H1 (cell line): ENCODE measurements around the gene UROD. TPM values are rescaled to one million over a fixed set of nuclear protein-coding genes. Genes with fewer than 3 reads are reported as not detected.

ENCODE experiments used
- CTCF ChIA-PET: fragments of 300-600 bp; sonication (Branson Sonifier 250); formaldehyde crosslinking; loops from one replicate; lab custom pipeline; 2021; ENCODE audit not compliant: partially characterized antibody; lab: Charles Lee
- POLR2A ChIA-PET: fragments of 300-600 bp; sonication (Branson Sonifier 250); formaldehyde crosslinking; loops from one replicate; lab custom pipeline; 2021; ENCODE audit warnings: inconsistent platforms; ENCODE audit not compliant: partially characterized antibody; lab: Charles Lee
- DNase-seq, 2 experiments: peaks; one replicate each; pipeline versions ENCODE4 v3.0.0 to v3.0.0-alpha.2; 2010 to 2022; ENCODE audit warnings: low spot score in 2 of 2, low read depth in 1 of 2, mixed read lengths in 1 of 2
- FAIRE-seq: peaks from 2 replicates; lab custom pipeline; 2011; peaks lifted over from hg19 to GRCh38; lab: Jason Lieb, UNC
- H2AFZ ChIP-seq: 2 replicates; pipeline ENCODE4 v1.8.1; 2012; ENCODE audit warnings: low read length, inconsistent platforms
- H2AK5ac ChIP-seq: 2 replicates; pipeline ENCODE4 v1.6.1; 2013; ENCODE audit warnings: low read depth, low read length
- H2BK120ac ChIP-seq: replicated peaks from 2 replicates; pipeline ENCODE3; 2013; ENCODE audit warnings: low read depth, low read length, inconsistent platforms
- H2BK12ac ChIP-seq: 2 replicates; pipeline ENCODE4 v1.6.1; 2013; ENCODE audit warnings: low read depth, low read length
- H2BK15ac ChIP-seq: 2 replicates; pipeline ENCODE4 v1.6.1; 2013; ENCODE audit warnings: low read length
- H2BK20ac ChIP-seq: 2 replicates; pipeline ENCODE4 v1.6.1; 2013; ENCODE audit warnings: low read length
- H2BK5ac ChIP-seq: 2 replicates; pipeline ENCODE4 v1.6.1; 2013; ENCODE audit warnings: low read depth, low read length
- H3K14ac ChIP-seq: 2 replicates; pipeline ENCODE4 v1.6.1; 2013; ENCODE audit warnings: inconsistent platforms; ENCODE audit not compliant: insufficient read length
- H3K18ac ChIP-seq: 2 replicates; pipeline ENCODE4 v1.6.1; 2013; ENCODE audit warnings: low read length; ENCODE audit errors: extremely low read depth
- H3K23ac ChIP-seq: 2 replicates; pipeline ENCODE4 v1.6.1; 2013; ENCODE audit warnings: inconsistent platforms; ENCODE audit not compliant: insufficient read length
- H3K23me2 ChIP-seq: 2 replicates; pipeline ENCODE4 v1.6.1; 2013; ENCODE audit warnings: low read depth, low read length
- H3K27ac ChIP-seq: 2 replicates; pipeline ENCODE4 v1.6.1; 2011; ENCODE audit warnings: low read depth, low read length, inconsistent platforms
- H3K27me3 ChIP-seq, 4 experiments: replicated peaks in 1 of 4; 1 replicate in 1 of 4; 2 replicates in 3 of 4; pipeline versions ENCODE4 v1.6.1 to v1.8.1; 2011 to 2013; ENCODE audit warnings: low read length in 3 of 4, mild to moderate bottlenecking in 3 of 4, inconsistent platforms in 2 of 4, mixed read lengths in 2 of 4, moderate library complexity in 1 of 4; ENCODE audit not compliant: control insufficient read depth in 3 of 4, insufficient read depth in 3 of 4; ENCODE audit errors: extremely low read depth in 1 of 4
- H3K36me3 ChIP-seq, 4 experiments: 2 replicates each; pipeline versions ENCODE4 v1.6.1 to v1.8.1; 2011 to 2013; ENCODE audit warnings: mild to moderate bottlenecking in 4 of 4, low read length in 3 of 4, moderate library complexity in 2 of 4, control low read depth in 1 of 4, inconsistent platforms in 1 of 4; ENCODE audit not compliant: insufficient read depth in 4 of 4, control insufficient read depth in 2 of 4
- H3K4ac ChIP-seq: replicated peaks from 2 replicates; pipeline ENCODE3; 2013; ENCODE audit warnings: low read length, low read depth, mixed read lengths, inconsistent platforms; ENCODE audit not compliant: insufficient read length
- H3K4me1 ChIP-seq, 4 experiments: replicated peaks in 1 of 4; 1 replicate in 1 of 4; 2 replicates in 3 of 4; pipeline versions ENCODE4 v1.6.1 to v1.8.1; 2011 to 2013; ENCODE audit warnings: low read length in 3 of 4, inconsistent platforms in 2 of 4, mixed read lengths in 1 of 4; ENCODE audit not compliant: insufficient read depth in 4 of 4, control insufficient read depth in 3 of 4
- H3K4me2 ChIP-seq, 2 experiments: 2 replicates each; pipeline versions ENCODE4 v1.6.1 to v1.8.1; 2011 to 2013; ENCODE audit warnings: low read depth in 2 of 2, low read length in 2 of 2, control low read depth in 1 of 2, inconsistent platforms in 1 of 2, mild to moderate bottlenecking in 1 of 2; ENCODE audit not compliant: insufficient read depth in 1 of 2
- H3K4me3 ChIP-seq, 4 experiments: fragments of 200-600, 300-600 bp in 1 of 4; sonication (generic), shearing (Covaris generic), sonication (Bioruptor Twin) in 1 of 4; 2 replicates each; pipeline versions ENCODE4 v1.5.1 to v1.8.1; 2011 to 2016; ENCODE audit warnings: low read length in 4 of 4, low read depth in 3 of 4, control low read depth in 2 of 4, inconsistent platforms in 2 of 4, mild to moderate bottlenecking in 2 of 4, mixed read lengths in 1 of 4, moderate library complexity in 1 of 4; ENCODE audit not compliant: insufficient read depth in 2 of 4; ENCODE audit errors: extremely low read depth in 1 of 4
- H3K56ac ChIP-seq: replicated peaks from 2 replicates; pipeline ENCODE3; 2013; ENCODE audit warnings: low read depth, mild to moderate bottlenecking, mixed read lengths, low read length, inconsistent platforms; ENCODE audit not compliant: insufficient read length
- H3K79me1 ChIP-seq: 2 replicates; pipeline ENCODE4 v1.6.1; 2013; ENCODE audit warnings: low read depth, low read length, control low read depth
- H3K79me2 ChIP-seq, 2 experiments: 2 replicates each; pipeline versions ENCODE4 v1.6.1 to v1.8.1; 2012 to 2013; ENCODE audit warnings: low read length in 2 of 2, mild to moderate bottlenecking in 2 of 2, inconsistent platforms in 1 of 2; ENCODE audit not compliant: insufficient read depth in 2 of 2, control insufficient read depth in 1 of 2
- H3K9ac ChIP-seq, 4 experiments: replicated peaks in 1 of 4; 1 replicate in 1 of 4; 2 replicates in 3 of 4; pipeline versions ENCODE4 v1.6.1 to v1.8.1; 2011 to 2013; ENCODE audit warnings: low read depth in 3 of 4, low read length in 3 of 4, control low read depth in 2 of 4, mild to moderate bottlenecking in 2 of 4, moderate library complexity in 2 of 4, inconsistent platforms in 1 of 4; ENCODE audit errors: extremely low read depth in 1 of 4
- H3K9me3 ChIP-seq, 2 experiments: 2 replicates each; pipeline versions ENCODE4 v1.6.1 to v1.8.1; 2012 to 2013; ENCODE audit warnings: mild to moderate bottlenecking in 2 of 2, moderate library complexity in 2 of 2, control low read depth in 1 of 2, inconsistent platforms in 1 of 2, low read depth in 1 of 2, low read length in 1 of 2, mixed read lengths in 1 of 2; ENCODE audit not compliant: insufficient read depth in 2 of 2
- H4K20me1 ChIP-seq, 2 experiments: replicated peaks in 1 of 2; 2 replicates each; pipeline versions ENCODE3 to v1.8.1; 2011 to 2013; ENCODE audit warnings: inconsistent platforms in 2 of 2, low read length in 2 of 2, mild to moderate bottlenecking in 1 of 2; ENCODE audit not compliant: insufficient read depth in 2 of 2, control insufficient read depth in 1 of 2
- H4K5ac ChIP-seq: 2 replicates; pipeline ENCODE4 v1.6.1; 2013; ENCODE audit warnings: low read length, low read depth, mixed read lengths, inconsistent platforms; ENCODE audit not compliant: insufficient read length
- H4K8ac ChIP-seq: 2 replicates; pipeline ENCODE4 v1.8.0; 2013; ENCODE audit warnings: mild to moderate bottlenecking, moderate library complexity, low read length, inconsistent platforms; ENCODE audit not compliant: insufficient read depth; ENCODE audit errors: extremely low read depth
- H4K91ac ChIP-seq: replicated peaks from 2 replicates; pipeline ENCODE3; 2013; ENCODE audit warnings: low read length, mixed read lengths, inconsistent platforms; ENCODE audit not compliant: insufficient read length
- ATF3 ChIP-seq: IDR thresholded peaks from 2 replicates; pipeline ENCODE4 v1.6.1; 2011; ENCODE audit warnings: low read depth, mild to moderate bottlenecking, low read length; ENCODE audit not compliant: insufficient read depth
- BRCA1 ChIP-seq: IDR thresholded peaks from 2 replicates; pipeline ENCODE4 v1.6.1; 2012; ENCODE audit warnings: low read depth, low read length, improper control_type of control experiment
- CTCF ChIP-seq, 3 experiments: IDR thresholded peaks; 1 replicate in 2 of 3; 2 replicates in 1 of 3; pipeline versions ENCODE4 v1.5.1 to v1.6.1; 2011; ENCODE audit warnings: low read length in 3 of 3, mild to moderate bottlenecking in 3 of 3, inconsistent platforms in 2 of 3, low read depth in 1 of 3, moderate library complexity in 1 of 3; ENCODE audit not compliant: insufficient read depth in 1 of 3; ENCODE audit errors: control extremely low read depth in 1 of 3
- E2F6 ChIP-seq: IDR thresholded peaks from 2 replicates; pipeline ENCODE4 v1.6.1; 2012; ENCODE audit warnings: inconsistent platforms
- POLR2A ChIP-seq, 2 experiments: IDR thresholded peaks; 1 replicate in 1 of 2; 2 replicates in 1 of 2; pipeline ENCODE4 v1.6.1; 2011; ENCODE audit warnings: low read depth in 2 of 2, low read length in 2 of 2, mild to moderate bottlenecking in 2 of 2; ENCODE audit errors: control extremely low read depth in 1 of 2
- RBBP5 ChIP-seq: IDR thresholded peaks from 2 replicates; pipeline ENCODE4 v1.7.1; 2012; ENCODE audit warnings: low read depth, mild to moderate bottlenecking, inconsistent platforms, low read length, moderate library complexity, borderline replicate concordance
- SIRT6 ChIP-seq: IDR thresholded peaks from one replicate; pipeline ENCODE4 v1.7.1; 2012; ENCODE audit warnings: low read length, inconsistent platforms
- SP4 ChIP-seq: IDR thresholded peaks from 2 replicates; pipeline ENCODE4 v1.6.1; 2012; ENCODE audit warnings: low read length, inconsistent platforms
- WGBS, 2 experiments: shearing (Covaris generic) in 1 of 2; methylation state at CpG; one replicate each; pipeline versions ENCODE4 v1.1.6 to v1.1.7; 2013 to 2015; ENCODE audit warnings: low lambda C conversion rate in 2 of 2, mixed read lengths in 2 of 2, inconsistent platforms in 1 of 2, low coverage in 1 of 2, missing lambda C conversion rate in 1 of 2; ENCODE audit not compliant: insufficient replicate concordance in 2 of 2, insufficient coverage in 1 of 2, insufficient read length in 1 of 2; ENCODE audit errors: extremely low coverage in 1 of 2, missing lambda C conversion rate in 1 of 2; 5-methylcytosine and 5-hydroxymethylcytosine counted together
- polyA plus RNA-seq, 7 experiments: library from polyadenylated mRNA; depleted of rRNA in 3 of 7; stranded (reverse) in 5 of 7; unstranded in 2 of 7; fragments of >200 nt in 5 of 7; fragments of 200-250 nt in 2 of 7; gene quantifications; 1 replicate in 5 of 7; 2 replicates in 1 of 7; 4 replicates in 1 of 7; pipeline versions ENCODE4 v1.2.1 to v1.2.3, GENCODE V29; 2011 to 2013; ENCODE audit warnings: missing spikeins in 2 of 7, mixed read lengths in 2 of 7
- total RNA-seq: library from RNA; stranded (reverse); fragmentation: NEBNext Ultra II Directional; extraction: Animal tissue kit (Norgen Biotek cat#: 25700); gene quantifications from 2 replicates; pipeline ENCODE4 v1.2.1, GENCODE V29; 2021
- TF ChIP-seq, protein P1 (sequence below): IDR thresholded peaks from 2 replicates; pipeline ENCODE4 v1.6.1; 2011; ENCODE audit warnings: low read length, improper control_type of control experiment

The UROD gene
- total and polyA plus RNA-seq, 2 of the 8 experiments (the other 6 are each of a cell fraction or from before 2014, with no cell fraction given), result 86.6 to 220 TPM

DNA sequence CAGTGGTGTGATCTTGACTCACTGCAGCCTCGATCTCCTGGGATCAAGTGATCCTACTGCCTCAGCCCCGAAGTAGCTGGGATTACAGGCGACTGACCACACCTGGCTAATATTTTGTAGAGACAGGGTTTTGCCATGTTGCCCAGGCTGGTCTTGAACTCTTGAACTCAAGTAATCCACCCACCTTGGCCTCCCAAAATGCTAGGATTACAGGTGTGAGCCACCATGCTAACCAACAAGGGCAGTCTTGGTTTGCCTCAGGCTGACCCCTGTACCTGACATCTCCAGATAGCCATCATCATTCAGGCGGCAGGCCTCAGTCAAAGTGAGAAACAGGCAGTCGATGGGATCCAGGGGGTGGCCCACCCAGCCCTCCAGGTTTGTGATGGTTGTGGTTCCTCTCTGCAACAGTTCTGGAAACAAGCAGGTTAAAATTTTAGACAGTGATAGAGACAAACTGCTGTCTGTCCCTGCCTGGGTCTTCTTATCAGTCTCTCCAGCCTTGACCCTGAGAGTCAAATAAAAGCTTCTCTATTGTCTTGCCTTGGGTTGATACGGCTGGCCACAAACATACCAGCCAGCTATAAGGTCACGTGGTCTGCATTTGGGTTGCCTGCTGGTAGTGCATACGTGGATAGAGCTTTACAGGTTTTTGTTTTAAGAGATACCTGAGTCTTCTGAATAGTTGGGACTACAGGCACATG is 26.8 kb downstream of the UROD start:
- CTCF ChIA-PET, result no interaction called here
- Histone ChIP-seq H3K18ac (no peak overlapping the region), H4K91ac (no peak overlapping the region), H3K14ac (no peak overlapping the region), H4K20me1 (no peaks in the 10 kb centered on the region), H2BK12ac (no peak overlapping the region), H3K56ac (no peak overlapping the region), H3K9me3 (no peaks in the 10 kb centered on the region), H4K5ac (no peak overlapping the region), H3K4me3 (no peak overlapping the region), H3K9ac (no peak overlapping the region), H3K23me2 (no peaks in the 10 kb centered on the region), H2BK20ac (no peak overlapping the region), H3K79me1 (no peaks in the 10 kb centered on the region), H3K27ac (no peak overlapping the region), H2BK5ac (no peak overlapping the region), H3K27me3 (no peaks in the 10 kb centered on the region), H2AK5ac (no peak overlapping the region), H2AFZ (no peak overlapping the region), H2BK120ac (no peak overlapping the region), H4K8ac (no peak overlapping the region), H3K4ac (no peak overlapping the region), H3K23ac (no peak overlapping the region), H2BK15ac (no peak overlapping the region), H3K79me2 (no peaks in the 10 kb centered on the region), H3K36me3 (no peaks in the 10 kb centered on the region), H3K4me1 (peaks cover 0 to 3% (median 0%) of the 10 kb centered on the region in 4 experiments; a peak in 1 of 7 replicates), H3K4me2 (no peak overlapping the region)
- POLR2A ChIA-PET, result no interaction called here
- TF ChIP-seq E2F6 (no peak), SIRT6 (no peak), BRCA1 (no peak), RBBP5 (no peak), SP4 (no peak), ATF3 (no peak), CTCF (IDR thresholded peaks at IDR 0.05; ENCODE audit: control extremely low read depth in 1 of 3, insufficient read depth in 1 of 3, low read depth in 1 of 3, low read length in 3 of 3) (no peak), POLR2A (IDR thresholded peaks at IDR 0.05; ENCODE audit: control extremely low read depth in 1 of 2, low read depth in 2 of 2, low read length in 2 of 2) (no peak)
- TF ChIP-seq, protein P1, sequence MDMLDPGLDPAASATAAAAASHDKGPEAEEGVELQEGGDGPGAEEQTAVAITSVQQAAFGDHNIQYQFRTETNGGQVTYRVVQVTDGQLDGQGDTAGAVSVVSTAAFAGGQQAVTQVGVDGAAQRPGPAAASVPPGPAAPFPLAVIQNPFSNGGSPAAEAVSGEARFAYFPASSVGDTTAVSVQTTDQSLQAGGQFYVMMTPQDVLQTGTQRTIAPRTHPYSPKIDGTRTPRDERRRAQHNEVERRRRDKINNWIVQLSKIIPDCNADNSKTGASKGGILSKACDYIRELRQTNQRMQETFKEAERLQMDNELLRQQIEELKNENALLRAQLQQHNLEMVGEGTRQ, result no peak
- WGBS, 2 experiments, result 90% methylated on average over 8 of the region's 8 CpGs; no CpG with 5 or more reads in 1 of the 2 experiments
- FAIRE-seq (no peak), DNase-seq (no peak)
